RCC 7860 (cell line): ENCODE data around the gene NBPF1.
"Not testable (repeated sequence)": the region's sequence is repeated elsewhere in the genome, so short reads cannot be mapped to it uniquely, and the experiment has no call there.

Source experiments
- DNase-seq: peaks from one replicate; pipeline ENCODE4 v3.0.0-alpha.2; 2015; ENCODE audit warnings: low spot score
- FAIRE-seq: peaks from 2 replicates; lab custom pipeline; 2012; peaks lifted over from hg19 to GRCh38; lab: Jason Lieb, UNC

Gene NBPF1

DNA sequence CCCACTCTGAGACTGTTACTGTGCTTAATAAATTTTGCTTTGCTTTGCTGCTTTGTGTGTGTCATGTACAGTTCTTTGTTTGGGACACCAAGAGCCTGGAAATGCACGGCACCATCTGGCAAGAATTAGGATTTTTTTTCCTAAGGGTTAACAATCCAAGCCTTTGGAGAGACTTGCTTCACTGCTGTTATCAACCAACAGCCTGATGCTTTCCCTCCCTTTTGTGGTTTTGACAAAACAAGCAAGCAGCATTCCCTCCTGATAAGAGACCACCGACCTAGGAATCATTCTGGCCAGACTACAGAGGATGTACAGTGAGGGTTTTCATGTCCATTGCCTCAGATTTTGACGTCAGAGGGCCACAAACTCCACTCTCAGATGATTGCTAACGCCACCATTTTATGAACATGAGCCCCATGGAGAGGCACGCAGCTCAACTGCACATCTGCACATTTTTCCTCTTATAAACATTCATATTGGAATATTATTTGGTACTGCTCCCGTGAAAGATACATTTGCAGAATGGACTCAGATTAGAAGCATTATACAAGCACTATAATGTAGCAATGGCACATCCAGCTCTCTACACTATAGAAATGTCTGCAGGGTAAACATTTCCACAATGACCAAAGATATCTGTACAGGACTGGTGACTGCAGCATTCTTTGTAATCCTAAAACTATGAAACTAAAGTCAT lies 94.0 kb downstream of the NBPF1 start:
- not testable (repeated sequence) for FAIRE-seq, DNase-seq

DNA sequence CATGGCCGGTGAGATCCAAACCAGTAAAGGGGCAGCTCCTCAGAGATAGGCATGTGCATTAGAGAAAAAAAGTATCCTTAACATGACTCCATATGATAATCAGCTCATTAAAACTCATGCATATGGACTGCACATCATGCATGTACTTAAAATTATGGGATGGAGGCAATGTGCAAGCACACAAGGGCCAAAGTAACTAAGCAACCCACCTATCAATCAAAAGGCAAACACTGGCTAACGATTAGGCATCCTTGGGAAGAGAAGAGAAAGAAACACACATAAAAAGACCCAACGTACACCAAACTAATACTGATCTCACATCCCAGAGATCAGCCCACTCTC lies 94.5 kb downstream of the NBPF1 start:
- not testable (repeated sequence) for DNase-seq, FAIRE-seq

DNA sequence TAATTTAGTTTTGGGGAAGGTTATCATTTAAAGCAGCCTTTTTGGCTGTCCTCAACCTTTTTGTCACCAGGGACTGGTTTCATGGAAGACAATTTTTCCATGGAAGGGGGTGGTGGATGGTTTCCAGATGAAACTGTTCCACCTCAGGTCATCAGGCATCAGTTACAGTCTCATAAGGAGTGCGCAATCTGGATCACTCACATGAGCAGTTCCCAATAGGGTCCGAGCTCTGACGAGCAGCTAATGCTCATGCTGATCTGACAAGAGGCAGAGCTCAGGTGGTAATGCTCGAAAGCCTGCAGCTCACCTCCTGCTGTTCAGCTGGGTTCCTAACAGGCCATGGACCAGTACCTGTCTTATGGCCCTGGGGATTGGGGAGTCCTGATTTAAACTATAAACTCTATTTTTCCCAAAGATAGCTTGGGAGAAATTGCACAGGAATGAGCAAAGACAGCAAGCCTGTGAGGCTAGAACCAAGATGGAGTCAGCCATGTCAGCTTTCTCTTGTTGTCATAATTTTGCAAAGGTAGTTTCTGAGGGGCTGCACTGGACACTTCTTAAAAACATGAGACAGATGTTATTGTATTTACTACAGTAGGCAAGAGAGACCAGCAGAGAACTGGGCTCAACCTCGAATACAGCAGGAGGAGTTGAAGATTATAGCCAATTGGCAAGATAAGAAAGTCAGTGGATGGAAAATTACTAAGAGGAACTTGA lies 96.5 kb downstream of the NBPF1 start:
- DNase-seq, FAIRE-seq: not testable (repeated sequence)

DNA sequence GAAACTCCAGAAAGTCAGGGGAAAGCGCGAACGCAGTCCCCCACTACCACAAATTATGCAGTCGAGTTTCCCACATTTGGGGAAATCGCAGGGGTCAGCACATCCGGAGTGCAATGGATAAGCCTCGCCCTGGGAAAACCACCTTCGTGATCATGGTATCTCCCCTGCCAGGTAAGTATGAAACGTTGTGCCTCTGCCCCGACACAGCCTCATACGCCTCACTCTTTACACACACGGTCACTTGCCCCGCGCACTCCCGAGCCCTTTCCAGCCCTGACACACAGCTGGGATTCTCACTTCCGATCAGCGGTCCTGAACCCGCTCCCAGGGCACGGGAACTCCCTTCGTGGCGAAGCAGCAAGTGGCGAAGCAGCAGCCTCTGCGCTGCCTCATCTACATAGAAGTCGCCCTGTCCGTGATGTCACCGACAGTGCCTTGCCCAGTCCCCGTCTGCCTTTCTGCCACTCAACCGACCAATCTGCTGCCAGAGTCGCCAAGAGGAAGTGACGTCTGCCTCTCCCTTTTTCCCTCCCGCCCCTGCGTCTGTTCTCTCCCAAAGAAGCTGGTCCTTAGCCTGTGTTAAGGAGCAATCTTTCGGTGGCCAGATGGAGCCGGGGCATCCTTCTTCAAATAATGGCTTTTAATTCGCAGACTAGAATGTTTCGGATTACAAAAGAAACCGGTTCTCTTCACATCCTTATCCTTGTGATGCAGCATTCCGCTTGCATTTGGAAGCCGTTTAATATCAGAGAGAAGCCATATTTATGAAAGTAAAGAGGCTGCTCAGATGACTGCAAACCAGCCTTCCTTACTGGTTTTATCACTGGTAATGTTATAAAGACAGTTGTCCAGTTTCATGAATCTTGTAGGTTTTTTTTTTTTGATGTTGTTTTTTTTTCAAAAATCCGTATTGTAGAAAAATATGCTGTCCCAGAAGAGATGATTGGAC lies 99.0 kb downstream of the NBPF1 start, which contains the start of gene RNU1-1:
TSS of gene RNU1-1 (minus strand) at position 179 of the 949 bp plus-strand sequence.
- peak; percentile 91 for FAIRE-seq
- peak; percentile 68 for DNase-seq

DNA sequence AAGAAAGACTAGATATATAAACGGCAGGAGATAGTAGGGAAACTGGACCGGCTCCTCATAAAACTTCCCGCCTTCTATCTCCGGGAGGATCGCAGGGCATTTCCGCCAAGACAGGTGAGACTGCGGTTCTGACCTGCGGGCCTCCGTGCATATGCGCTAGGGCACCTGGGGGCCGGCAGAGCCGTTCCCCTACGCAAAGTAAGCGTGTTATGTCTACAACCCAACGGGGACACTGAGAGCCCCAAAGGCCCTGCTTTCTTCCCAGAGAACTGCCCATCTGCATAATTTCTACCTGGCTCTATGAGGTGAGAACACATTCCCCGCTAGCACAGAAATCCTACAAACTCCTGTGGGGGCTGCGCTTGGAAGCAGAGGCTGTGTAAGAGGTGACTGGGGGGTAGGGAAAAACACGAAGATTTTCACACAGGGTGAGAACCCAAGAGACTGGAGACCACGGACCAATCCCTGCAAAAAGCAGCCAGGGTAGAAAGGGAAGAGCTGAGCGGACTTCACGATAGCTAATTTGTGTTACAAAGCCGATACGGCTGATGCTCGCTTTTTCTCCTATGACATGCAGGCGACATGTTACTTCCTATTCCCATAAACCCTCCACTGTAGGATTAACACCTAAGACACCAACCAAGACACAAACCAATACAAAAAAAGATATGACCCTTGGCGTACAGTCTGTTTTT lies 99.8 kb downstream of the NBPF1 start:
- FAIRE-seq, result peak; percentile 91
- peak; percentile 99 for DNase-seq

DNA sequence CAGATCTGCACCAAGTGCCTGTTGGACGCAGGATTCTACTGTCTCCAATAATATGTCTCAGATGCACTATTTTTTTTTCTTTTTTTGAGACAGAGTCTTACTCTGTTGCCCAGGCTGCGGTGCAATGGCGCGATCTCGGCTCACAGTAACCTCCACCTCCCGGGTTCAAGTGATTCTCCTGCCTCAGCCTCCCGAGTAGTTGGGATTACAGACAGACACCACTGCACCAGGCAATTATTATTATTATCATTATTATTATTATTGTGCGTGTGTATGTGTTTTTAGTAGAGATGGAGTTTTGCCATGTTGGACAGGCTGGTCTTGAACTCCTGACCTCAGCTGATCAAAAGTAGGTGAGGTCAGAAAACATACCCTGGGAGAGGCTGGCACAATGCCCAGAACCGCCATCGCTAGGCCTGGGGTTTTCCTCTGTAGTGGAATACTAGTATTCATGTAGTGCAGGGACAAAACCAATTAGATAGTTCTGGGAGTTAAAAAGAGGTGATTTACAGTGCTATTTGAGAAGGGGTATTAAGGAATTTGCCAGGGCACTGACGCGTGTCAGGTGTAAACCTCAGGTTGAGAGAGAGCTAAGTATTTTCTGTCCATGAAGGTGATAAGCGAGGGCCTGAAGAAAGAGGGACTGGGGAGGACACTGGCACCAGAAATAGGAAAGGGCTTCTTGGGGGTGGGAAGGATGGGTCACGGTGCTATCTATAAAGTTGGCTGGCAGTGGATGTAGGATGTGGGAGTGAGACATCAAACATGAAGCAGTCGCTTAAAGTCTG lies 100.5 kb downstream of the NBPF1 start:
- FAIRE-seq, result not testable (repeated sequence)
- DNase-seq, result peak; percentile 71
